GM19043 (cell line): Measurements from ENCODE around the gene PARVG.

Experiments used
- ATAC-seq: cut with Tn5 transposase; IDR thresholded peaks from one replicate; pipeline ENCODE4 v1.9.1; 2021; ENCODE audit warnings: low read depth; ENCODE audit not compliant: unreplicated experiment

PARVG gene

GRCh38 chr22:44153710-44154109 is 27.0 kb upstream of the PARVG start:
- no peak for ATAC-seq

GRCh38 chr22:44154436-44154942 is 26.2 kb upstream of the PARVG start:
- no peak for ATAC-seq

- no peak for ATAC-seq
These were observed 25.6 kb upstream of the PARVG start for GRCh38 chr22:44155115-44155514.

GRCh38 chr22:44157916-44158618 is 22.7 kb upstream of the PARVG start:
- ATAC-seq = no peak

GRCh38 chr22:44158816-44159215 is 21.9 kb upstream of the PARVG start:
- ATAC-seq = no peak

GRCh38 chr22:44159221-44159620 is 21.5 kb upstream of the PARVG start:
- ATAC-seq = no peak

GRCh38 chr22:44159811-44160210 is 20.9 kb upstream of the PARVG start:
- ATAC-seq = no peak

- ATAC-seq = no peak
These were observed 20.3 kb upstream of the PARVG start for GRCh38 chr22:44160421-44160820.

GRCh38 chr22:44161673-44162072 is 19.1 kb upstream of the PARVG start:
- ATAC-seq = no peak

- no peak for ATAC-seq
These were observed 17.8 kb upstream of the PARVG start for GRCh38 chr22:44162960-44163359.

GRCh38 chr22:44163536-44163935 is 17.2 kb upstream of the PARVG start:
- ATAC-seq = no peak

- no peak for ATAC-seq
These were observed 16.7 kb upstream of the PARVG start for GRCh38 chr22:44164031-44164430.

GRCh38 chr22:44165286-44165874 is 15.3 kb upstream of the PARVG start:
- ATAC-seq = no peak

- no peak for ATAC-seq
These were observed 14.0 kb upstream of the PARVG start for GRCh38 chr22:44166498-44167276.

- no peak for ATAC-seq
These were observed 13.2 kb upstream of the PARVG start for GRCh38 chr22:44167501-44167900.

GRCh38 chr22:44168206-44168605 is 12.5 kb upstream of the PARVG start:
- no peak for ATAC-seq

- no peak for ATAC-seq
These were observed 10.3 kb upstream of the PARVG start for GRCh38 chr22:44170470-44170869.

- ATAC-seq = no peak
These were observed 9.2 kb upstream of the PARVG start for GRCh38 chr22:44171561-44171960.

- ATAC-seq = no peak
These were observed 8.2 kb upstream of the PARVG start for GRCh38 chr22:44172370-44173108.

- ATAC-seq = no peak
These were observed 7.6 kb upstream of the PARVG start for GRCh38 chr22:44173154-44173553.

- ATAC-seq = no peak
These were observed 5.0 kb upstream of the PARVG start for GRCh38 chr22:44175676-44176075.
